SW480 (cell line): ENCODE data around the gene MYD88.

Source experiments
- DNase-seq: peaks from one replicate; pipeline ENCODE4 v3.0.0-alpha.2; 2016; ENCODE audit warnings: low spot score

MYD88 gene

GRCh38 chr3:38138349-38139190 is at the start of gene MYD88:
Gene MYD88 (plus strand): TSS chr3:38138661. CDS start chr3:38138701, 40 bp downstream.
- peak; percentile 64 for DNase-seq

- no peak for DNase-seq
Measured at GRCh38 chr3:38089163-38089562, 49.3 kb upstream of the MYD88 start.

GRCh38 chr3:38090453-38090852 is 48.0 kb upstream of the MYD88 start:
- no peak for DNase-seq

- DNase-seq = no peak
Measured at GRCh38 chr3:38094999-38095398, 43.5 kb upstream of the MYD88 start.

GRCh38 chr3:38095669-38096483 is 42.6 kb upstream of the MYD88 start:
- DNase-seq = no peak

GRCh38 chr3:38097446-38098375 is 40.8 kb upstream of the MYD88 start:
- DNase-seq = no peak

- DNase-seq = no peak
Measured at GRCh38 chr3:38098376-38098723, 40.1 kb upstream of the MYD88 start.

GRCh38 chr3:38099518-38099917 is 38.9 kb upstream of the MYD88 start:
- no peak for DNase-seq

GRCh38 chr3:38100498-38100897 is 38.0 kb upstream of the MYD88 start:
- no peak for DNase-seq

- no peak for DNase-seq
Measured at GRCh38 chr3:38101811-38102443, 36.5 kb upstream of the MYD88 start.

- DNase-seq = no peak
Measured at GRCh38 chr3:38102444-38102814, 36.0 kb upstream of the MYD88 start.

GRCh38 chr3:38105525-38105924 is 32.9 kb upstream of the MYD88 start:
- no peak for DNase-seq

GRCh38 chr3:38107911-38108648 is 30.4 kb upstream of the MYD88 start:
- no peak for DNase-seq

GRCh38 chr3:38108649-38109579 is 29.5 kb upstream of the MYD88 start:
- no peak for DNase-seq

- no peak for DNase-seq
Measured at GRCh38 chr3:38109580-38110313, 28.7 kb upstream of the MYD88 start.

- no peak for DNase-seq
Measured at GRCh38 chr3:38110314-38111050, 28.0 kb upstream of the MYD88 start.

GRCh38 chr3:38111201-38111600 is 27.3 kb upstream of the MYD88 start:
- DNase-seq = no peak

- DNase-seq = no peak
Measured at GRCh38 chr3:38111696-38112377, 26.6 kb upstream of the MYD88 start.
